GM12891 (cell line): ENCODE results near the gene CTRB1.

ENCODE experiments used
- PAX5 ChIP-seq: IDR thresholded peaks from 2 replicates; pipeline ENCODE4 v1.6.1; 2011; ENCODE audit warnings: low read length, moderate library complexity, mild to moderate bottlenecking; ENCODE audit not compliant: insufficient read depth, severe bottlenecking
- POLR2A ChIP-seq: IDR thresholded peaks from 2 replicates; pipeline ENCODE4 v1.6.1; 2011; ENCODE audit warnings: low read depth, low read length, control low read depth
- POLR2AphosphoS5 ChIP-seq: IDR thresholded peaks from 2 replicates; pipeline ENCODE4 v1.6.1; 2011; ENCODE audit warnings: low read depth, low read length, control low read depth
- POU2F2 ChIP-seq: IDR thresholded peaks from 2 replicates; pipeline ENCODE4 v1.6.1; 2011; ENCODE audit warnings: low read depth, mild to moderate bottlenecking, control low read depth, low read length, moderate library complexity
- SPI1 ChIP-seq: IDR thresholded peaks from 2 replicates; pipeline ENCODE4 v1.6.1; 2011; ENCODE audit warnings: low read depth, low read length, control low read depth
- TAF1 ChIP-seq: IDR thresholded peaks from 2 replicates; pipeline ENCODE4 v1.6.1; 2011; ENCODE audit warnings: low read depth, low read length, control low read depth

DNA sequence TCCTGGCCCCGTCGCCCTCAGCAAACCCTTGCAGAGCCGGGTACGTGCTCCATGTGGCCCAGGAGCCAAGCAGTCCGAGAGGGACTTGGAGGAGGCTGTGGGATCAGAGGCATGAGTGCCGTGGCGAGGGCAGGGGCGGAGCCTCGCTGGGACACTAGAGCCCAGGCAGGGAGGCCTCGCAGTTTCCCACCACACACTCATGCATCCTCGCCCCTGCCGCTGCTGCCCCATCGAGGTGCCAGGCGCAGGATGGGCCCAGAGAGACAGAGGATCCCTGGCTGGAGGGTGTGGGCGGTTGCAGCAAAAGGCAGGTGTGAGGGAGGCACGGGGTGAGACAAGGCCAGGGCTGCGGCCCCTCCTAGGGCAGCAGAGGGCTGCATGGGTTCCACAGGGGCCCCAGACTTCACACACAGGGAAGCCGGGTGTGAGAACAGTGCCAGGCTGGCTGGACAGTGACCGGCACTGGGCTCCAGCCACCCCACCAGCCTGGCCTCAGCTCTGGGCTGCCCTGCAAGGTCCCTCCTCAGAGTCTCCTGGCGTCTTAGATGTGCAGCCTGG is 25.0 kb downstream of the CTRB1 start:
- TF ChIP-seq POU2F2 (no peak), POLR2A (no peak), TAF1 (no peak), POLR2AphosphoS5 (no peak), SPI1 (no peak), PAX5 (no peak)
